Upper lobe of right lung (tissue), 1 donor: ENCODE results near the gene CCNJ. TPM values are rescaled to one million over a fixed set of nuclear protein-coding genes. Genes with fewer than 3 reads are reported as not detected.

Experiments
- ATAC-seq: fragments of 200-7000 bp; cut with Tn5 transposase; one replicate; pipeline ENCODE4 v1.9.1; 2020; ENCODE audit warnings: mild to moderate bottlenecking, moderate library complexity
- DNase-seq: peaks from one replicate; pipeline ENCODE4 v3.0.0-alpha.2; 2020
- H3K27ac ChIP-seq: fragments of 200-600 bp; one replicate; pipeline ENCODE4 v1.8.0; 2022
- H3K27me3 ChIP-seq: fragments of 200-600 bp; one replicate; pipeline ENCODE4 v1.8.0; 2022; ENCODE audit warnings: mild to moderate bottlenecking
- H3K36me3 ChIP-seq: fragments of 200-600 bp; one replicate; pipeline ENCODE4 v1.8.0; 2022
- H3K4me1 ChIP-seq: fragments of 200-600 bp; one replicate; pipeline ENCODE4 v1.8.0; 2022
- H3K4me3 ChIP-seq: fragments of 200-600 bp; one replicate; pipeline ENCODE4 v1.8.0; 2022; ENCODE audit warnings: mild to moderate bottlenecking
- H3K9me3 ChIP-seq: fragments of 200-600 bp; one replicate; pipeline ENCODE4 v1.8.0; 2022
- CTCF ChIP-seq: fragments of 200-600 bp; IDR thresholded peaks from one replicate; pipeline ENCODE4 v1.8.0; 2022; ENCODE audit warnings: antibody characterized with exemption
- intact Hi-C: fragments of 100-400 bp; cut with DNase I; formaldehyde crosslinking; loops from one replicate; pipeline ENCODE4 v1.11.0; 2022
- total RNA-seq: library from RNA; stranded (reverse); fragmentation: NEBNext Ultra II Directional; extraction: Animal tissue kit (Norgen Biotek cat#: 25700); gene quantifications from one replicate; pipeline ENCODE4 v1.2.1, GENCODE V29; 2021
- donor health status: DM: no; HTN: yes; CAD: no; lungs with severe emphysema.

CCNJ gene
- total RNA-seq, 1 donor from 2014 or later = 8.4 TPM

DNA sequence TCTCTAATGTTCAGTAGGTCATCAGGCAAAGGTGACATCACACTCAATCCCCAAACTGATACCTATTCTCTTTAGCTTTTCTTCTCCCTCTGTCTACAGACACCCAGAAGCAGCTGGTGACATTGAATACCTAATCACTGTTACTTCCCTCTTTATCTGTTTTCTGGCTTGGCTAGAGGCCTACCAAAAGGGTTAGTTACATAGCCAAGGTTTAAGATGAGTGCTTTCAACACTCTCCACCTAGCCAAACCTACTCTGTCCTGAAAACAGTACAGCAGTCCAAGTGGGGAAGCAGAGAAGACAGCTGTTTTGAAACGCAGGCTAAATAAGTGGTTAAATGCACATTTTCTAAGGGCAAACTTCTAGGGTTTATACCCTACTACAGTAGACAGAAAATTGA is 39.4 kb downstream of the CCNJ start:
- no peaks in the 10 kb centered on the region for H3K36me3 ChIP-seq
- DNase-seq (no peak), ATAC-seq (no peak)
- H3K4me3 ChIP-seq = no peak overlapping the region
- H3K27me3 ChIP-seq = no peaks in the 10 kb centered on the region
- H3K4me1 ChIP-seq = no peaks in the 10 kb centered on the region
- no peak for TF ChIP-seq CTCF
- intact Hi-C loops = no loop called here
- no peaks in the 10 kb centered on the region for H3K9me3 ChIP-seq
- H3K27ac ChIP-seq = no peak overlapping the region

GRCh38 chr10:96089116-96089515 is 45.7 kb downstream of the CCNJ start:
- Histone ChIP-seq H3K36me3 (no peaks in the 10 kb centered on the region), H3K27ac (peak overlapping the region; percentile 98), H3K4me1 (peaks cover 5% of the 10 kb centered on the region), H3K9me3 (no peaks in the 10 kb centered on the region), H3K27me3 (peaks cover 20% of the 10 kb centered on the region), H3K4me3 (peak overlapping the region; percentile 91)
- DNase-seq = no peak
- ATAC-seq = no peak
- TF ChIP-seq CTCF = no peak
- intact Hi-C loops = no loop called here

DNA sequence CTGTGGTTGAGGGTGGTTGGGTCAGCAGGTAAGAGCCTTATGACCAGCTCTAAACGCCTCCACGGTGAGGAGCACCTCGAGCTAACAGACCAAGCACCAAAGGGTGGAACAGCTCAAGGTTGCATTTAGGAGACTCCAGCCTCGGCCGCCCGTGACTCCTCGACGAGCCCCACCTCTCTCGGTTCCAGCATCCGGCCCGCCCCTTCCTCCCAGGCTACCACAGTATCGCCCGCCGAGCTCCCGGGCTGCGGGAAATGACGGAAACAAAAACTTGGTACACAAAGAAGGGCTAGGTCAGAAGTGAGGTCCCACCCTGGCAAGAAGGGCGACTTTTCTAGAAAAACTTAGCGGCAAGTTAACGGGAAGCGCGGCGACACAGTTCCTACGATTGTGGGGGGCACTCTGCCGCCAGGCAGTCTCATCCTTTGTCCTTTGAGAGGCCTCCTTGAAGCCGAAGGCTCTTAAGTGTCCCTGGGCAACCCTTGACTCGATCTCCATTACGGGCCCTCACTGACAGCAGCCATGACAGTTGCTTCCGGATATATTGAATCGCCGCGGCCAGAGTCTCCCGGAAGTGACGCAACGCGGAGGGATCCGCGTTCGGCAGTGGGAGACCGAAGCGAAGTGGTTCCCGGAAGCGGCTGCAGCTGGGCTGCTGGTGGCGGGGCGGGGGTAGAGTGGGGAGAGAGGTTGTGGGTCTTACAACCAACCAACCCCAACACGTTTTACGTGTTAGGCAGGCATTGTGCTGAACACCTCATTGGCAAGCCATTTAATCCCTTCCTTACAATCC is 46.5 kb downstream of the CCNJ start:
- intact Hi-C loops = no loop called here
- H3K9me3 ChIP-seq = no peaks in the 10 kb centered on the region
- peaks cover 27% of the 10 kb centered on the region for H3K27me3 ChIP-seq
- peak overlapping the region; percentile 98 for H3K27ac ChIP-seq
- H3K36me3 ChIP-seq = no peaks in the 10 kb centered on the region
- TF ChIP-seq CTCF = no peak
- peaks cover 5% of the 10 kb centered on the region for H3K4me1 ChIP-seq
- DNase-seq (peak; percentile 97), ATAC-seq (peak; percentile 98)
- peak overlapping the region; percentile 91 for H3K4me3 ChIP-seq

DNA sequence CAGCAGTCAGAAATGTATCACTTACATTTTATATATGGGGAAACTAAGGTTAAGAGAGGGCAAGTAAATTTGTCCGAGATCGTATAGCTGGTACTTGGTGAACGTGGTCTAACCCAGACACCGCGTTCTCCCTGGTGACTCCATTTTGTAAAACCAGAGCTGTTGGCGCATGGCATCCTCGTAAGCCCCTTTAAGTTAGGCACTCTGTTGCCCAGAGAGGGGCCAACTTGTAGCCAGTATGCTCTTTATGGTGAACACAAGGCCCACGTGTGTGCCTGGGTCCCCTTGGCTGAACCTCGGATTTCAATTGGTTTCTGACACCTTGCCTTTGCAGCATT is 47.0 kb downstream of the CCNJ start:
- peak overlapping the region; percentile 91 for H3K4me3 ChIP-seq
- no peaks in the 10 kb centered on the region for H3K36me3 ChIP-seq
- H3K9me3 ChIP-seq = no peaks in the 10 kb centered on the region
- peak overlapping the region; percentile 98 for H3K27ac ChIP-seq
- no peak for TF ChIP-seq CTCF
- H3K4me1 ChIP-seq = peaks cover 5% of the 10 kb centered on the region
- H3K27me3 ChIP-seq = peaks cover 33% of the 10 kb centered on the region
- intact Hi-C loops = no loop called here
- DNase-seq = no peak
- no peak for ATAC-seq

DNA sequence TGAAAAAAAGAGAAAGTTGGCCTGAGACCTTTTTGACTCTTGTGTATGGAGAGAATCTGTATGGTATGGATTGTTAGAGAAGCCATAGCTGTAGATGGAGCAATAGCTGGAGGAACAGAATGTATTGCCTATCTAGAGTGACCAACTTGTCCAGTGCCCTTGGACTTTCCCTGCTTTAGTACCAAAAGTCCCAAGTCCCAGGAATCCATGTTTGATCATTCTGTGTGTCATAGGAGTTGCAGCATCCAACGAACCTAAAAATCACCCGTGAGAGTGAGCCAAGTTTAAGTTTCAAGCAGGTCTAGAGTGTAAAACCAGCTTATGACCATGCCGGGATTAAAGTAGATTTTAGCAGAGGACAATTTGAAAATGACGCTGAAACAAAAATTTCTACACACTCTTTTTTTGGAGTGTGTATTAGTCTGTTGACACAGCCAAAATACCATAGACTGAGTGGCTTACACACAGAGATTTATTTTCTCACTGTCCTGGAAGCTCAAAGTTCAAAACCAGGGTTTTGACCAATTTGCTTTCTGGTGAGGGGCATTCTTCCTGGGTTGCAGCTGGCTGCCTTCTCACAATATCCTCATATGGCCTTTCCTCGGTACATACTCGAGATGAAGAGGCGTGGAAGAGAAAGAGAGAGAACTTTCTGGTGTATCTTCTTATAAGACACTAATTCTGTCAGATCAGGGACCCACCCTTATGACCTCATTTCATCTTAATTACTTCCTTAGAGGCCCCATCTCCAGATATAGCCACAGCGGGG is 49.8 kb downstream of the CCNJ start:
- Histone ChIP-seq H3K4me3 (no peak overlapping the region), H3K27me3 (peaks cover 56% of the 10 kb centered on the region), H3K36me3 (no peaks in the 10 kb centered on the region), H3K27ac (no peak overlapping the region), H3K9me3 (no peaks in the 10 kb centered on the region), H3K4me1 (peaks cover 5% of the 10 kb centered on the region)
- intact Hi-C loops = no loop called here
- no peak for DNase-seq
- no peak for TF ChIP-seq CTCF
- no peak for ATAC-seq
